Neural progenitor cell (in vitro differentiated cells): ENCODE data around the gene CHRND.

ENCODE experiments used
- CTCF ChIP-seq: fragments of 200-600 bp; sonication (generic); IDR thresholded peaks from 2 replicates; pipeline ENCODE4 v1.5.1; 2017; ENCODE audit warnings: antibody characterized with exemption, mild to moderate bottlenecking
- EZH2 ChIP-seq: fragments of 200-600 bp; sonication (generic); IDR thresholded peaks from 2 replicates; pipeline ENCODE4 v1.6.1; 2017; ENCODE audit warnings: antibody characterized with exemption, mild to moderate bottlenecking, moderate library complexity
- EZH2phosphoT487 ChIP-seq: fragments of 200-600 bp; sonication (generic); IDR thresholded peaks from 2 replicates; pipeline ENCODE4 v1.6.1; 2017; ENCODE audit warnings: antibody characterized with exemption

DNA sequence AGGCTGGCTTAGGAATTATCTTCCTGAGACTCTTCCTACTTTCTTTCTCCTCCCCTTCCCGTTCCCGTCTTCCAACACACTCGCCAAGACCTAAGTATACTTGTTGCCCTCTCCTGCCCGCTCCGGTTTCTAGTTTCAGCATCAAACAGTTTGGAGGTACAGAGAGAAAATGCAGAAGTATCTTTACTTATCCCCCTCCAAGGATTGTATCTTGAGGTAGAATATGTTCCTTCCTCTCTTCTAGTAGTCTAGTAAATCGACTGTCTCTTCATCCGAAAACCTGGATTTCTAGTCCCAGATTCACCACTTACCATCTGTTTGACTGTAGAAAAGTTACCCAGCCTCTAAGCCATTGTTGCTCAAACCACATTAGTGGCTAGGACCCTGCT is 25.3 kb downstream of the CHRND start:
- TF ChIP-seq EZH2 (no peak), CTCF (no peak), EZH2phosphoT487 (no peak)
